Fibroblast of the aortic adventitia (primary cell): Measurements from ENCODE around the gene TSPAN18. TPM values are rescaled to one million over a fixed set of nuclear protein-coding genes. Genes with fewer than 3 reads are reported as not detected.

ENCODE experiments used
- DNase-seq: peaks from one replicate; pipeline ENCODE4 v3.0.0-alpha.2; 2010; ENCODE audit warnings: low read depth
- H3K4me3 ChIP-seq: 2 replicates; pipeline ENCODE4 v1.5.1; 2011; ENCODE audit warnings: low read depth, mild to moderate bottlenecking, control low read depth, low read length, moderate library complexity
- total RNA-seq: library from RNA; depleted of rRNA; stranded (reverse); fragments of >200 nt; gene quantifications from 2 replicates; pipeline ENCODE4 v1.2.3, GENCODE V29; 2012; ENCODE audit warnings: low replicate concordance
- TF ChIP-seq, protein P1 (sequence below): IDR thresholded peaks from 2 replicates; pipeline ENCODE4 v1.5.1; 2011; ENCODE audit warnings: mild to moderate bottlenecking, low read length, control low read depth, inconsistent platforms; ENCODE audit not compliant: insufficient read depth

TSPAN18 gene
- total RNA-seq, 1 donor, result under 0.01 TPM

DNA sequence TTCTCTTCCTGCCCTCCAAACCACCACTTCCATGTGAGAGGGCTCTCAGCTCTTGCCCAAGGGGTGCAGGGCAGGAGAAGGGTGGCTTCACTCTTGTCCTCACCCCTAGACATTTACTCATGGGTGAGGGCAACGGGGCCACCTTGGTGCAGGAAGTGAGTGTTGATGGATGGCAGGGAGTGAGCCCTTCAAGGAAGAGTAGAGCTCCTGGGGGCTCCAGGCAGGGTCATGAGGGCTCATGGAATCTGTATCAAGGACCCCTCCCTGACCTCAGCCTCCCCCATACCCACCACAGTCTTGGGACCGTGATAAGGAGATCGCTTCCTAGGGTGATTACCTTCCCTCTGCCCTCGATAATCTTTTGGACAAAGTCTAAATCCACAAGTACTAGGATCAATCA is 37.8 kb downstream of the TSPAN18 start:
- DNase-seq, result no peak
- H3K4me3 ChIP-seq, result no peak overlapping the region
- TF ChIP-seq, protein P1, sequence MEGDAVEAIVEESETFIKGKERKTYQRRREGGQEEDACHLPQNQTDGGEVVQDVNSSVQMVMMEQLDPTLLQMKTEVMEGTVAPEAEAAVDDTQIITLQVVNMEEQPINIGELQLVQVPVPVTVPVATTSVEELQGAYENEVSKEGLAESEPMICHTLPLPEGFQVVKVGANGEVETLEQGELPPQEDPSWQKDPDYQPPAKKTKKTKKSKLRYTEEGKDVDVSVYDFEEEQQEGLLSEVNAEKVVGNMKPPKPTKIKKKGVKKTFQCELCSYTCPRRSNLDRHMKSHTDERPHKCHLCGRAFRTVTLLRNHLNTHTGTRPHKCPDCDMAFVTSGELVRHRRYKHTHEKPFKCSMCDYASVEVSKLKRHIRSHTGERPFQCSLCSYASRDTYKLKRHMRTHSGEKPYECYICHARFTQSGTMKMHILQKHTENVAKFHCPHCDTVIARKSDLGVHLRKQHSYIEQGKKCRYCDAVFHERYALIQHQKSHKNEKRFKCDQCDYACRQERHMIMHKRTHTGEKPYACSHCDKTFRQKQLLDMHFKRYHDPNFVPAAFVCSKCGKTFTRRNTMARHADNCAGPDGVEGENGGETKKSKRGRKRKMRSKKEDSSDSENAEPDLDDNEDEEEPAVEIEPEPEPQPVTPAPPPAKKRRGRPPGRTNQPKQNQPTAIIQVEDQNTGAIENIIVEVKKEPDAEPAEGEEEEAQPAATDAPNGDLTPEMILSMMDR, result no peak

DNA sequence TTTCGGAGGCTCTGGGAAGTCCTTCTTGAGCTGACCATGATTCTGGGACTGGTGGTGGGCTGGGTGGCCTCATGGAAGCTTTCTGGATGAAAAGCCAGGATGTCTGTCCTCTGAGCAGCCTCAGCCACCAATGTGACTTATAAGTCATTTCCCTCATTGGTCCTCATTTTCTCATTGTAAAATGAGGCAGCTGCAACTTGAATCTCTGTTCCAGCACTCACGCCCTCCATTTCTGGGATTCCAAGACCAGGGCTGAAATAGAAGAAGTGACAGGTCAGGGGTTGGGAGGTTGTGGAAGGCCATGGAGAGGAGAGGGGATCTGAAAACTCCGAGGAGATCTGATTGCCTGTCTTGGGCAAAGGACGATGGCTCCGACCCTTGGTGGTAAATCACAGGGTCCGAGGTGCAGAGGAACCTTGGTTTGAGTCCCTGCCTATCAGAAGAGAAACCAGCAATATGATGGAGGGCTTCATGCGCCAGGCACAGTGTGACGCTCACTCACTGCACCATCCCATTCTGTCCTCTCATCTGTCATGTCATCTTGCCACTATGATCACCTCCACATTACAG is 38.3 kb downstream of the TSPAN18 start:
- no peak for DNase-seq
- no peak overlapping the region for H3K4me3 ChIP-seq
- TF ChIP-seq, protein P1, result no peak

DNA sequence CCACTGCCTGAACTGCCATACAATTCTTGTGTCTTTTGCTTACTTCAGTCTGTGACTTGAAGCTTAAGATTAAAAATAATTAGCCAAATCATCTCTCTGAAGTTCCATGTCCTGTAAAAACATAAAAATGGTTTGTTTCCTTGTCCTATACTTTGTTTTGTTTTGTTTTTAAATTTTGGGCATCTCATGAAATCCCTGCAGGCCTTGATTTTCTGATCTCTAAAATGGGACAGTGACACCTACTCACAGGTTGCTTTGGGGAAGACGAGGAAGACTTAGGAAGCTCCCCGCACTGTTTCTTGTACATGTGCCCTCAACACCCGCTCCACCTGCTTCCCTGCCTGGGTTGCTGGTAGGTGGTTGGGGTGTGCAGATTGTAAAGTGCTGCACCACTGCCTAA is 38.9 kb downstream of the TSPAN18 start:
- H3K4me3 ChIP-seq, result no peak overlapping the region
- TF ChIP-seq, protein P1, result no peak
- no peak for DNase-seq

DNA sequence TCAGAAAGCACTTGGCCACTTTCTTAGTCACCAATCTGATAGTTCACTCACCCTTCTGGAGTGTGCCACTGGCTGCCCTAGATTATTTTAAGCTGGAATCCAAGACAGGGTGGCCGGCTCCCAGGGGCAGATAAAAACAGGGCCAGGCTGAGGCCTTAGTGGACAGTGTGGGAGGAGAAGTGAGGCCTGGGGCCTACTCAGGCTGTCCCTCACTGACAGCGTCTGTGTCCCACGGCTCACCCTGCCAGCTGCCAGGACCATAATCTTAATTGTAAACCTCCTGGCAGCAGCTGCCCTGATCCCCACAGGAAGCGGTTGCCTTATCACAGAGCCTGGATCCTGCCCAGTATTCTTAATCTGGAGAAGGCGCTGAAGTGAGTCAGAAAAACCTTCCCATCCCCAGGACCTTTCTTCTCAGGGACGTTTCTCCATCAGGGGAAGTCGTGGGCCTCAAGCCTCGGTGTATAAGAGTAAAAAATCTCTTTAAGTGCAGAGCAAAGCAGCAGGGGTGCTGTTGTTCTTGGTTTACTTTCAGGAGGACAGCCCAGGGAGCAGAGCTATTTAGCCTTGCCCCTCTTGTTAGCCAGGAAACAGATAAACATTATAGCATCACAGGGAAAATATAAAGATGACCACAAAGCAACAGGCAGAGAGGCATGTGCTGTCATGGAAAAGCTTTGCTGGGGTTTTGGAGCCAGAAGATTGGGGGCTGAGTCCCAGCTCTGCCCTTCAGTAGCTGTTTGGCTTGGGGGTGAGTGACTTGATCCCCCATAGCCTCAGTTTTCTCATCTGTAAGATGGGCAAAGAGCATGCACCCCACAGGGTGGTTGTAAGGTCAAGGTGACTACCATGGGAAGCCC is 39.6 kb downstream of the TSPAN18 start:
- TF ChIP-seq, protein P1, result no peak
- DNase-seq, result peak; percentile 93
- H3K4me3 ChIP-seq, result no peak overlapping the region

DNA sequence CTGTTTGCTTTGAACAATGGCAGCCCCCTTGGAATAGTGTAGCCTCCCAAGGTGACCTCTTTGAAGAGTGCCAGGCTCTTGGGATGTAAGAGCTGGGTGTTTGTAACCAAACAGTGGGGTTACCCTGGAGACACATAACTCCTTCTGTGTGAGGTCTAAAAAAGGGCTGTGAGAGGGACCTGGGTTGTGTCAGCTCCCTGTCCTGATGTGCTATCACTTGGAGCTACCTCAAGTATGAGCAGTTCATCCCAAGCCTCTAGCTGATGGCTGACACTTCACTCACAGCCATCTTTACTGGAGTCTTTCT is 40.2 kb downstream of the TSPAN18 start:
- DNase-seq, result peak; percentile 37
- TF ChIP-seq, protein P1, result no peak
- no peak overlapping the region for H3K4me3 ChIP-seq

DNA sequence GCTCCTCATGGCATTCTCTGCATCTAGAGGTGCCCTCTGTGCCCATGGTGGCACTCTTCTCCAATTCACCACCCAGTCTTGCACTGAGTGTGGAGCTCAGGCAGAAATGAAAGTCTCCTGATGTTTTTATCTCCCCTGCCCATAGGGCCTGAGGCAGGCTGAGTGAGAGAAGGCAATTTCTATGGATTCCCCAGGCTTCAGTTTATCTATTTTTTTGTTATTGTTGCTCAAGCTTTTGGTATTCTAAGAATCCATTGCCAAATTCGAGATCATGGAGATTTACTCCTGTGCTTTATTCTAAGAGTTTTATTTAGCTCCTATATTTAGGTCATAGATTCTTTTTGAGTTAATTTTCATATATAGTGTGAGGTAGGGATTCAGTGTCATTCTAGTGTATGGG is 40.7 kb downstream of the TSPAN18 start:
- no peak overlapping the region for H3K4me3 ChIP-seq
- TF ChIP-seq, protein P1, result no peak
- DNase-seq, result peak; percentile 76
